ENCODE results near the gene IER2.

GRCh38 chr19:13115936-13116281, 34.3 kb upstream of the IER2 start:
- no peak for TF ChIP-seq CTCF (IDR thresholded peaks at IDR 0.05; ENCODE audit: poor library complexity)
- no peak for TF ChIP-seq EZH2phosphoT487 (IDR thresholded peaks at IDR 0.05; ENCODE audit: low read depth, severe bottlenecking, unreplicated experiment)
- TF ChIP-seq EZH2 (IDR thresholded peaks at IDR 0.05; ENCODE audit: borderline replicate concordance) = no peak
